Astrocyte (in vitro differentiated cells and primary cell): ENCODE data around the gene PPP6R2. TPM values are rescaled to one million over a fixed set of nuclear protein-coding genes. Genes with fewer than 3 reads are reported as not detected.

Experiments
- DNase-seq: peaks from one replicate; pipeline ENCODE4 v3.0.0-alpha.2; 2010; ENCODE audit warnings: low read depth
- FAIRE-seq: peaks from 2 replicates; lab custom pipeline; 2011; peaks lifted over from hg19 to GRCh38; lab: Jason Lieb, UNC
- H2AFZ ChIP-seq: 2 replicates; pipeline ENCODE4 v1.6.0; 2012; ENCODE audit warnings: low read depth, low read length, inconsistent platforms
- H3K27ac ChIP-seq: 2 replicates; pipeline ENCODE4 v1.5.1; 2011; ENCODE audit warnings: low read depth, low read length, inconsistent platforms
- H3K27me3 ChIP-seq: 2 replicates; pipeline ENCODE4 v1.6.0; 2011; ENCODE audit warnings: low read length, inconsistent platforms; ENCODE audit not compliant: insufficient read depth
- H3K36me3 ChIP-seq: 2 replicates; pipeline ENCODE4 v1.5.1; 2011; ENCODE audit warnings: low read length, inconsistent platforms; ENCODE audit not compliant: insufficient read depth
- H3K4me1 ChIP-seq: 2 replicates; pipeline ENCODE4 v1.5.1; 2011; ENCODE audit warnings: low read length, inconsistent platforms; ENCODE audit not compliant: insufficient read depth
- H3K4me2 ChIP-seq: 2 replicates; pipeline ENCODE4 v1.6.0; 2012; ENCODE audit warnings: low read length, inconsistent platforms
- H3K4me3 ChIP-seq: 2 replicates; pipeline ENCODE4 v1.5.1; 2011; ENCODE audit warnings: low read depth, mild to moderate bottlenecking, low read length, inconsistent platforms; ENCODE audit not compliant: insufficient read depth
- H3K79me2 ChIP-seq: 2 replicates; pipeline ENCODE4 v1.6.0; 2012; ENCODE audit warnings: mild to moderate bottlenecking, low read length, inconsistent platforms; ENCODE audit not compliant: insufficient read depth
- H3K9ac ChIP-seq: 2 replicates; pipeline ENCODE4 v1.6.0; 2012; ENCODE audit warnings: mild to moderate bottlenecking, low read length, inconsistent platforms
- H3K9me3 ChIP-seq: 2 replicates; pipeline ENCODE4 v1.5.1; 2012; ENCODE audit warnings: low read depth, mild to moderate bottlenecking, low read length, inconsistent platforms; ENCODE audit not compliant: insufficient read depth
- H4K20me1 ChIP-seq: 2 replicates; pipeline ENCODE4 v1.6.0; 2012; ENCODE audit warnings: low read length, inconsistent platforms; ENCODE audit not compliant: insufficient read depth
- H3K27ac Mint-ChIP-seq: one replicate; pipeline ENCODE4 v1.8.0; 2021; ENCODE audit warnings: mild to moderate bottlenecking, mixed read lengths; ENCODE audit not compliant: unreplicated experiment
- H3K27me3 Mint-ChIP-seq: one replicate; pipeline ENCODE4 v1.8.0; 2021; ENCODE audit warnings: low read depth, mixed read lengths; ENCODE audit not compliant: unreplicated experiment
- H3K36me3 Mint-ChIP-seq: one replicate; pipeline ENCODE4 v1.8.0; 2021; ENCODE audit warnings: low read depth, mixed read lengths; ENCODE audit not compliant: unreplicated experiment
- H3K4me1 Mint-ChIP-seq: one replicate; pipeline ENCODE4 v1.8.0; 2021; ENCODE audit warnings: low read depth, mixed read lengths; ENCODE audit not compliant: unreplicated experiment
- H3K4me3 Mint-ChIP-seq: one replicate; pipeline ENCODE4 v1.8.0; 2021; ENCODE audit warnings: mild to moderate bottlenecking, moderate library complexity, mixed read lengths; ENCODE audit not compliant: unreplicated experiment
- H3K9me3 Mint-ChIP-seq: one replicate; pipeline ENCODE4 v1.8.0; 2021; ENCODE audit warnings: mild to moderate bottlenecking, mixed read lengths; ENCODE audit not compliant: unreplicated experiment
- EZH2 ChIP-seq: IDR thresholded peaks from 2 replicates; pipeline ENCODE4 v1.6.1; 2012; ENCODE audit warnings: mild to moderate bottlenecking, low read length, inconsistent platforms; ENCODE audit not compliant: insufficient read depth
- total RNA-seq: library from RNA; stranded (reverse); gene quantifications from 2 replicates; pipeline ENCODE4 v1.2.1, GENCODE V29; 2021
- TF ChIP-seq, protein P1 (sequence below): IDR thresholded peaks from 2 replicates; pipeline ENCODE4 v1.5.1; 2011; ENCODE audit warnings: low read depth, mild to moderate bottlenecking, inconsistent platforms, low read length, moderate library complexity; ENCODE audit not compliant: insufficient read depth

The PPP6R2 gene
- total RNA-seq, 1 donor from 2014 or later: 48.3 TPM

DNA sequence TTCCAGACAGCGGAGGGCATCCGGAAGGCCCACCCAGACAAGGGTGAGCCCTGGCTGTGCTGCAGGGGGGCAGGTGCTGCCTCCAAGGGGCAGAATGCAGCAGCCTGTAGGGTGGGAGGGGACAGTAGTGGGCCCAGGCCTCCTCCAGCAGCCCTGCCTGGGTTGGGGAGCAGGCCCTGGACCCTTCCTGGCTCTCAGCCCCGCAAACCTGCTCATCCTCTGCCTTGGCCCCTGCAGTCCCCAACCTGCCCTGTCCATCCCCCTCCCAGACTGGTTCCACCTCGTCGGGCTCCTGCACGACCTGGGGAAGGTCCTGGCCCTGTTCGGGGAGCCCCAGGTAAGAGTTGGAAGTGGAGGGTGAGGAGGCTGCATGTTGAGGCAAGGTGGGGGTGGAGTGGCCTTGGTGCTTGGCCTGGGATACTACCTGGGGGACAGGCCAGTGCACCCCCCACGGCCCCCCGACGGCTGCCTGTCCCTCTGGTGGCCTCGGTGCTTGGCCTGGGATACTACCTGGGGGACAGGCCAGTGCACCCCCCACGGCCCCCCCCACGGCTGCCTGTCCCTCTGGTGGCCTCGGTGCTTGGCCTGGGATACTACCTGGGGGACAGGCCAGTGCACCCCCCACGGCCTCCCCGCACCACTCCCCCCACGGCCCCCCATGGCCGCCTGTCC is 145.0 kb downstream of the PPP6R2 start:
- Histone ChIP-seq H3K4me3 (no peak overlapping the region), H3K9ac (no peak overlapping the region), H3K9me3 (no peaks in the 10 kb centered on the region), H3K27me3 (no peaks in the 10 kb centered on the region), H4K20me1 (no peaks in the 10 kb centered on the region), H3K4me1 (peaks cover 7% of the 10 kb centered on the region), H3K27ac (no peak overlapping the region), H3K79me2 (no peaks in the 10 kb centered on the region), H3K4me2 (no peak overlapping the region), H3K36me3 (no peaks in the 10 kb centered on the region), H2AFZ (no peak overlapping the region)
- peaks cover 5% of the 10 kb centered on the region for H3K36me3 Mint-ChIP-seq
- peaks cover 7% of the 10 kb centered on the region for H3K27me3 Mint-ChIP-seq
- no peak overlapping the region for H3K4me3 Mint-ChIP-seq
- DNase-seq (no peak), FAIRE-seq (no peak)
- TF ChIP-seq EZH2: no peak
- TF ChIP-seq, protein P1, sequence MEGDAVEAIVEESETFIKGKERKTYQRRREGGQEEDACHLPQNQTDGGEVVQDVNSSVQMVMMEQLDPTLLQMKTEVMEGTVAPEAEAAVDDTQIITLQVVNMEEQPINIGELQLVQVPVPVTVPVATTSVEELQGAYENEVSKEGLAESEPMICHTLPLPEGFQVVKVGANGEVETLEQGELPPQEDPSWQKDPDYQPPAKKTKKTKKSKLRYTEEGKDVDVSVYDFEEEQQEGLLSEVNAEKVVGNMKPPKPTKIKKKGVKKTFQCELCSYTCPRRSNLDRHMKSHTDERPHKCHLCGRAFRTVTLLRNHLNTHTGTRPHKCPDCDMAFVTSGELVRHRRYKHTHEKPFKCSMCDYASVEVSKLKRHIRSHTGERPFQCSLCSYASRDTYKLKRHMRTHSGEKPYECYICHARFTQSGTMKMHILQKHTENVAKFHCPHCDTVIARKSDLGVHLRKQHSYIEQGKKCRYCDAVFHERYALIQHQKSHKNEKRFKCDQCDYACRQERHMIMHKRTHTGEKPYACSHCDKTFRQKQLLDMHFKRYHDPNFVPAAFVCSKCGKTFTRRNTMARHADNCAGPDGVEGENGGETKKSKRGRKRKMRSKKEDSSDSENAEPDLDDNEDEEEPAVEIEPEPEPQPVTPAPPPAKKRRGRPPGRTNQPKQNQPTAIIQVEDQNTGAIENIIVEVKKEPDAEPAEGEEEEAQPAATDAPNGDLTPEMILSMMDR: no peak
- no peak overlapping the region for H3K27ac Mint-ChIP-seq
- H3K9me3 Mint-ChIP-seq: no peaks in the 10 kb centered on the region
- H3K4me1 Mint-ChIP-seq: peaks cover 6% of the 10 kb centered on the region

DNA sequence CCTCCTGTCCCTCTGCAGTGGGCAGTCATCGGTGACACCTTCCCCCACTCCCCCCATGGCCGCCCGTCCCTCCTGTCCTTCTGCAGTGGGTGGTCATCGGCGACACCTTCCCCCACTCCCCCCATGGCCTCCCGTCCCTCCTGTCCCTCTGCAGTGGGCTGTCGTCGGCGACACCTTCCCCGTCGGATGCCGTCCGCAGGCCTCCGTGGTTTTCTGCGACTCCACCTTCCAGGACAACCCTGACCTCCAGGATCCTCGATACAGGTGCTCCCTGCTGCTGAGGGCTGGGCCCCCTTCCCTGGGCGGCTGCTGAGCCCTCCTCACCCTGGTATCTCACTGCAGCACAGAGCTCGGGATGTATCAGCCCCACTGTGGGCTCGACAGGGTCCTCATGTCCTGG is 145.8 kb downstream of the PPP6R2 start:
- Histone ChIP-seq H3K4me3 (no peak overlapping the region), H2AFZ (no peak overlapping the region), H3K9me3 (no peaks in the 10 kb centered on the region), H3K79me2 (no peaks in the 10 kb centered on the region), H3K4me1 (peaks cover 7% of the 10 kb centered on the region), H3K27ac (no peak overlapping the region), H3K4me2 (no peak overlapping the region), H3K36me3 (no peaks in the 10 kb centered on the region), H3K9ac (no peak overlapping the region), H3K27me3 (no peaks in the 10 kb centered on the region), H4K20me1 (no peaks in the 10 kb centered on the region)
- DNase-seq (no peak), FAIRE-seq (no peak)
- peaks cover 7% of the 10 kb centered on the region for H3K27me3 Mint-ChIP-seq
- peaks cover 6% of the 10 kb centered on the region for H3K4me1 Mint-ChIP-seq
- no peak overlapping the region for H3K4me3 Mint-ChIP-seq
- H3K9me3 Mint-ChIP-seq: no peaks in the 10 kb centered on the region
- TF ChIP-seq EZH2: no peak
- TF ChIP-seq, protein P1: no peak
- H3K36me3 Mint-ChIP-seq: peaks cover 5% of the 10 kb centered on the region
- H3K27ac Mint-ChIP-seq: no peak overlapping the region
